Measurements from ENCODE around the gene SLC25A15. TPM values are rescaled to one million over a fixed set of nuclear protein-coding genes. Genes with fewer than 3 reads are reported as not detected.

Gene SLC25A15
- 15.2 and 22.1 TPM in 2 replicates for total RNA-seq

GRCh38 chr13:40789275-40790153 lies at the start of gene SLC25A15:
TSS of gene SLC25A15 (plus strand) at chr13:40789611. CDS start at chr13:40793227, 3,616 bp downstream.
- FAIRE-seq (no peak), DNase-seq (ENCODE audit: low read depth) (peak; percentile 54)
- peak within 1 kb of the TSS; percentile 73 for H3K4me3 ChIP-seq (ENCODE audit: low read depth, low read length)
- H3K36me3 ChIP-seq (ENCODE audit: control insufficient read depth, insufficient read depth, low read length): no peaks in the 10 kb centered on the region
- TF ChIP-seq CTCF (IDR thresholded peaks at IDR 0.05; ENCODE audit: insufficient read depth, low read length, severe bottlenecking): no peak
- no peaks in the 10 kb centered on the region for H3K27me3 ChIP-seq (ENCODE audit: control insufficient read depth, insufficient read depth, low read length)

DNA sequence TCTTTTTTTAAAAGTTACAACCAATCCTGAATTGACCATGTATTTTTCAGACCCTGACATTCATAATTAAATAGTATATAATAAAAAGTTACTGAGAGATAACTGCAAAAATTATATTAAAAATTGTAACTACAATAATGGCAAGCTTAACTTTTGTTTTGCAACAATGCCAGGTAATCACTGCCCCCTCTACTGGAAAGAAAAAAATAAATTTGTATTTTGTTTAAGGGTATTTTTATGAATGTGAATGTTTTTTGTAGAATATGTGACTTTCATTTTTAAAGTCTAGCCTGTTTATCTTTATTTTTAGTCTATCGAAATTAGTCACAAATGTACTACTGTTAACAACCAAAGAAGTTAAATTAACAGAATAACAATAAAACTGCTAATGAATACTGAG lies 40.1 kb upstream of the SLC25A15 start:
- Histone ChIP-seq H3K4me3 (ENCODE audit: low read depth, low read length) (no peak overlapping the region), H3K27me3 (ENCODE audit: control insufficient read depth, insufficient read depth, low read length) (no peaks in the 10 kb centered on the region), H3K36me3 (ENCODE audit: control insufficient read depth, insufficient read depth, low read length) (peaks cover 5% of the 10 kb centered on the region)
- FAIRE-seq (no peak), DNase-seq (ENCODE audit: low read depth) (no peak)
- no peak for TF ChIP-seq CTCF (IDR thresholded peaks at IDR 0.05; ENCODE audit: insufficient read depth, low read length, severe bottlenecking)

GRCh38 chr13:40755082-40755700 lies 34.2 kb upstream of the SLC25A15 start:
- TF ChIP-seq CTCF (IDR thresholded peaks at IDR 0.05; ENCODE audit: insufficient read depth, low read length, severe bottlenecking): no peak
- Histone ChIP-seq H3K4me3 (ENCODE audit: low read depth, low read length) (no peak overlapping the region), H3K27me3 (ENCODE audit: control insufficient read depth, insufficient read depth, low read length) (no peaks in the 10 kb centered on the region), H3K36me3 (ENCODE audit: control insufficient read depth, insufficient read depth, low read length) (peaks cover 9% of the 10 kb centered on the region)
- DNase-seq (ENCODE audit: low read depth) (no peak), FAIRE-seq (no peak)

- no peak overlapping the region for H3K4me3 ChIP-seq (ENCODE audit: low read depth, low read length)
- TF ChIP-seq CTCF (IDR thresholded peaks at IDR 0.05; ENCODE audit: insufficient read depth, low read length, severe bottlenecking): no peak
- H3K27me3 ChIP-seq (ENCODE audit: control insufficient read depth, insufficient read depth, low read length): no peaks in the 10 kb centered on the region
- no peak for DNase-seq (ENCODE audit: low read depth)
- H3K36me3 ChIP-seq (ENCODE audit: control insufficient read depth, insufficient read depth, low read length): peaks cover 9% of the 10 kb centered on the region
- FAIRE-seq: no peak
Observed at GRCh38 chr13:40756042-40756441, 33.4 kb upstream of the SLC25A15 start.

DNA sequence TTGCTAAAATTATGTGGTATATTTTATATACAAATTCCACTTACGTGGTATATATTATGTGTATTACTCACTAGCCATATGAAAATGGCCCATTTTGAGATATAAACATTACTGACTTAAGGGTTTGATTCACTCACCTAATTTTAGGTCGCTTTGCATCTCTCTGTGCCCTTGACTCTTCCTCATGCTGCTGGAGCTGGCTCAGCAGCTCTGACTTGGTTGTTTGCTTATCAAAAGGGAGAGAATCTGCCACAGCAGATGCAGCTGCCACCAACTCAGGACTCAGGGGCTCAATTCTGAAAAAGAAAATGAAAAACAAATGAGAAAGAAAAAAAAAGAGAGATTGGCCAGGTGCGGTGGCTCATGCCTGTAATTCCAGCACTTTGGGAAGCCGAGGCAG lies 30.6 kb upstream of the SLC25A15 start:
- Histone ChIP-seq H3K27me3 (ENCODE audit: control insufficient read depth, insufficient read depth, low read length) (no peaks in the 10 kb centered on the region), H3K4me3 (ENCODE audit: low read depth, low read length) (no peak overlapping the region), H3K36me3 (ENCODE audit: control insufficient read depth, insufficient read depth, low read length) (peaks cover 4% of the 10 kb centered on the region)
- DNase-seq (ENCODE audit: low read depth) (no peak), FAIRE-seq (no peak)
- TF ChIP-seq CTCF (IDR thresholded peaks at IDR 0.05; ENCODE audit: insufficient read depth, low read length, severe bottlenecking): no peak
